Adrenal gland (tissue), 5 donors: ENCODE results near the gene SETX.

ENCODE experiments used
- CTCF ChIP-seq, 6 experiments: fragments of 450-650 bp in 4 of 6; fragments of 200-600 bp in 2 of 6; sonication (generic) in 1 of 6; IDR thresholded peaks; 1 replicate in 5 of 6; 2 replicates in 1 of 6; pipeline versions ENCODE4 v1.5.1 to v1.8.0; 2016 to 2021; ENCODE audit warnings: antibody characterized with exemption in 6 of 6, mild to moderate bottlenecking in 2 of 6, moderate library complexity in 1 of 6
- POLR2A ChIP-seq, 2 donors: fragments of 450-650 bp; IDR thresholded peaks; one replicate each; pipeline ENCODE4 v1.6.1; 2017; ENCODE audit warnings: antibody characterized with exemption in 2 of 2, mild to moderate bottlenecking in 2 of 2, moderate library complexity in 1 of 2
- donor health status: DM: no; HTN: no; CAD: no.

- TF ChIP-seq CTCF (IDR thresholded peaks at IDR 0.05) = no peak
- TF ChIP-seq POLR2A (IDR thresholded peaks at IDR 0.05) = no peak
Observed at GRCh38 chr9:132395560-132395959, 40.8 kb upstream of the SETX start.
